Panc1 (cell line): ENCODE results near the gene LRIT3.

Experiments used
- CTCF ChIP-seq: fragments of 450-650 bp; IDR thresholded peaks from 2 replicates; pipeline ENCODE4 v1.5.1; 2017; ENCODE audit warnings: mild to moderate bottlenecking
- POLR2AphosphoS5 ChIP-seq: IDR thresholded peaks from 2 replicates; pipeline ENCODE4 v1.6.1; 2012; ENCODE audit warnings: mild to moderate bottlenecking, low read depth, low read length, moderate library complexity
- SIN3A ChIP-seq: IDR thresholded peaks from 2 replicates; pipeline ENCODE4 v1.6.1; 2012; ENCODE audit warnings: low read depth, mild to moderate bottlenecking, low read length, moderate library complexity, borderline replicate concordance; ENCODE audit not compliant: insufficient read depth
- TF ChIP-seq, protein P1 (sequence below), 2 experiments: IDR thresholded peaks; 2 replicates each; pipeline ENCODE4 v1.6.1; 2011 to 2012; ENCODE audit warnings: low read depth in 2 of 2, control low read depth in 1 of 2, low read length in 1 of 2, mild to moderate bottlenecking in 1 of 2, moderate library complexity in 1 of 2; ENCODE audit not compliant: insufficient read depth in 1 of 2

- TF ChIP-seq CTCF (peak; percentile 41; the same call in 1 of the 2 replicates), SIN3A (no peak), POLR2AphosphoS5 (no peak)
- TF ChIP-seq, protein P1, sequence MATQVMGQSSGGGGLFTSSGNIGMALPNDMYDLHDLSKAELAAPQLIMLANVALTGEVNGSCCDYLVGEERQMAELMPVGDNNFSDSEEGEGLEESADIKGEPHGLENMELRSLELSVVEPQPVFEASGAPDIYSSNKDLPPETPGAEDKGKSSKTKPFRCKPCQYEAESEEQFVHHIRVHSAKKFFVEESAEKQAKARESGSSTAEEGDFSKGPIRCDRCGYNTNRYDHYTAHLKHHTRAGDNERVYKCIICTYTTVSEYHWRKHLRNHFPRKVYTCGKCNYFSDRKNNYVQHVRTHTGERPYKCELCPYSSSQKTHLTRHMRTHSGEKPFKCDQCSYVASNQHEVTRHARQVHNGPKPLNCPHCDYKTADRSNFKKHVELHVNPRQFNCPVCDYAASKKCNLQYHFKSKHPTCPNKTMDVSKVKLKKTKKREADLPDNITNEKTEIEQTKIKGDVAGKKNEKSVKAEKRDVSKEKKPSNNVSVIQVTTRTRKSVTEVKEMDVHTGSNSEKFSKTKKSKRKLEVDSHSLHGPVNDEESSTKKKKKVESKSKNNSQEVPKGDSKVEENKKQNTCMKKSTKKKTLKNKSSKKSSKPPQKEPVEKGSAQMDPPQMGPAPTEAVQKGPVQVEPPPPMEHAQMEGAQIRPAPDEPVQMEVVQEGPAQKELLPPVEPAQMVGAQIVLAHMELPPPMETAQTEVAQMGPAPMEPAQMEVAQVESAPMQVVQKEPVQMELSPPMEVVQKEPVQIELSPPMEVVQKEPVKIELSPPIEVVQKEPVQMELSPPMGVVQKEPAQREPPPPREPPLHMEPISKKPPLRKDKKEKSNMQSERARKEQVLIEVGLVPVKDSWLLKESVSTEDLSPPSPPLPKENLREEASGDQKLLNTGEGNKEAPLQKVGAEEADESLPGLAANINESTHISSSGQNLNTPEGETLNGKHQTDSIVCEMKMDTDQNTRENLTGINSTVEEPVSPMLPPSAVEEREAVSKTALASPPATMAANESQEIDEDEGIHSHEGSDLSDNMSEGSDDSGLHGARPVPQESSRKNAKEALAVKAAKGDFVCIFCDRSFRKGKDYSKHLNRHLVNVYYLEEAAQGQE (IDR thresholded peaks at IDR 0.05; ENCODE audit: insufficient read depth in 1 of 2, low read depth in 2 of 2, low read length in 1 of 2): no peak
Measured at GRCh38 chr4:109826719-109827118, 21.2 kb upstream of the LRIT3 start.
